ENCODE results near the gene RASAL2.

Gene RASAL2

GRCh38 chr1:178093951-178094738 is at the start of gene RASAL2:
RASAL2 (plus strand) TSS chr1:178094104; CDS start chr1:178094493, 389 bp downstream.
- H3K4me3 ChIP-seq (ENCODE audit: severe bottlenecking): peak within 1 kb of the TSS; percentile 95
- peak; percentile 68 for ATAC-seq (ENCODE audit: low read depth)
- H3K9me3 ChIP-seq (ENCODE audit: severe bottlenecking): no peaks in the 10 kb centered on the region
- H3K27me3 ChIP-seq (ENCODE audit: insufficient read depth, poor library complexity, severe bottlenecking): no peaks in the 10 kb centered on the region
- H3K36me3 ChIP-seq (ENCODE audit: low read depth): no peaks in the 10 kb centered on the region
- DNase-seq (ENCODE audit: low spot score): peak; percentile 68
- peak within 1 kb of the TSS; percentile 71 for H3K27ac ChIP-seq (ENCODE audit: poor library complexity, severe bottlenecking)
- H3K4me1 ChIP-seq (ENCODE audit: insufficient read depth, poor library complexity, severe bottlenecking): peaks cover 40% of the 10 kb centered on the region
- no peak for TF ChIP-seq CTCF (IDR thresholded peaks at IDR 0.05; ENCODE audit: poor library complexity, severe bottlenecking)

GRCh38 chr1:178046591-178047270 is 47.2 kb upstream of the RASAL2 start:
- Histone ChIP-seq H3K27me3 (ENCODE audit: insufficient read depth, poor library complexity, severe bottlenecking) (no peaks in the 10 kb centered on the region), H3K27ac (ENCODE audit: poor library complexity, severe bottlenecking) (no peak overlapping the region), H3K9me3 (ENCODE audit: severe bottlenecking) (no peaks in the 10 kb centered on the region), H3K4me1 (ENCODE audit: insufficient read depth, poor library complexity, severe bottlenecking) (no peaks in the 10 kb centered on the region), H3K4me3 (ENCODE audit: severe bottlenecking) (no peak overlapping the region), H3K36me3 (ENCODE audit: low read depth) (no peaks in the 10 kb centered on the region)
- DNase-seq (ENCODE audit: low spot score) (no peak), ATAC-seq (ENCODE audit: low read depth) (no peak)
- TF ChIP-seq CTCF (IDR thresholded peaks at IDR 0.05; ENCODE audit: poor library complexity, severe bottlenecking): no peak

GRCh38 chr1:178047403-178048093 is 46.4 kb upstream of the RASAL2 start:
- no peak for ATAC-seq (ENCODE audit: low read depth)
- no peak overlapping the region for H3K27ac ChIP-seq (ENCODE audit: poor library complexity, severe bottlenecking)
- no peaks in the 10 kb centered on the region for H3K27me3 ChIP-seq (ENCODE audit: insufficient read depth, poor library complexity, severe bottlenecking)
- H3K9me3 ChIP-seq (ENCODE audit: severe bottlenecking): no peaks in the 10 kb centered on the region
- TF ChIP-seq CTCF (IDR thresholded peaks at IDR 0.05; ENCODE audit: poor library complexity, severe bottlenecking): no peak
- H3K4me3 ChIP-seq (ENCODE audit: severe bottlenecking): no peak overlapping the region
- no peaks in the 10 kb centered on the region for H3K36me3 ChIP-seq (ENCODE audit: low read depth)
- DNase-seq (ENCODE audit: low spot score): no peak
- H3K4me1 ChIP-seq (ENCODE audit: insufficient read depth, poor library complexity, severe bottlenecking): no peaks in the 10 kb centered on the region

GRCh38 chr1:178048426-178048825 is 45.5 kb upstream of the RASAL2 start:
- DNase-seq (ENCODE audit: low spot score): no peak

More at GRCh38 chr1:178048426-178048825, 45.5 kb upstream of the RASAL2 start:
- Histone ChIP-seq H3K27ac (ENCODE audit: poor library complexity, severe bottlenecking) (no peak overlapping the region), H3K4me1 (ENCODE audit: insufficient read depth, poor library complexity, severe bottlenecking) (no peaks in the 10 kb centered on the region), H3K27me3 (ENCODE audit: insufficient read depth, poor library complexity, severe bottlenecking) (no peaks in the 10 kb centered on the region), H3K36me3 (ENCODE audit: low read depth) (no peaks in the 10 kb centered on the region), H3K4me3 (ENCODE audit: severe bottlenecking) (no peak overlapping the region), H3K9me3 (ENCODE audit: severe bottlenecking) (no peaks in the 10 kb centered on the region)
- no peak for TF ChIP-seq CTCF (IDR thresholded peaks at IDR 0.05; ENCODE audit: poor library complexity, severe bottlenecking)
- peak; percentile 72 for ATAC-seq (ENCODE audit: low read depth)
